SU-DHL-6 (cell line): ENCODE results near the gene FCAR.
"Not testable (repeated sequence)": the region's sequence is repeated elsewhere in the genome, so short reads cannot be mapped to it uniquely, and the experiment has no call there.

Experiments used
- H2AFZ ChIP-seq: fragments of 200-600 bp; sonication (generic); 2 replicates; pipeline ENCODE4 v1.6.1; 2014; ENCODE audit warnings: low read depth, mild to moderate bottlenecking, moderate library complexity, mixed read lengths, antibody characterized with exemption, low read length; ENCODE audit not compliant: severe bottlenecking
- H3F3A ChIP-seq: fragments of 200-600 bp; shearing (Covaris generic); 2 replicates; pipeline ENCODE4 v1.6.0; 2016; ENCODE audit warnings: antibody characterized with exemption, mild to moderate bottlenecking; ENCODE audit not compliant: insufficient read depth
- H3K27ac ChIP-seq: fragments of 200-600 bp; sonication (generic); 2 replicates; pipeline ENCODE4 v1.5.1; 2016; ENCODE audit warnings: low read depth, mild to moderate bottlenecking, low read length, moderate library complexity, mixed read lengths
- H3K27me3 ChIP-seq: fragments of 200-600 bp; sonication (generic), shearing (Covaris generic); 2 replicates; pipeline ENCODE4 v1.6.0; 2014; ENCODE audit warnings: mild to moderate bottlenecking, low read length
- H3K36me3 ChIP-seq: fragments of 200-600 bp; sonication (generic); 2 replicates; pipeline ENCODE4 v1.6.1; 2014; ENCODE audit warnings: mild to moderate bottlenecking, low read length, mixed read lengths
- H3K4me2 ChIP-seq: fragments of 300-600, 200-600 bp; shearing (Covaris generic), sonication (generic); 2 replicates; pipeline ENCODE4 v1.6.0; 2014; ENCODE audit warnings: low read length, low read depth, mild to moderate bottlenecking; ENCODE audit not compliant: poor library complexity, severe bottlenecking
- H3K4me3 ChIP-seq: fragments of 200-600 bp; sonication (generic); 2 replicates; pipeline ENCODE4 v1.5.1; 2014; ENCODE audit warnings: antibody characterized with exemption, low read length, mild to moderate bottlenecking, mixed read lengths; ENCODE audit not compliant: insufficient read depth, poor library complexity, severe bottlenecking
- H3K79me2 ChIP-seq: fragments of 200-600 bp; sonication (generic); 2 replicates; pipeline ENCODE4 v1.6.1; 2014; ENCODE audit warnings: mild to moderate bottlenecking, low read length, moderate library complexity; ENCODE audit not compliant: insufficient read depth
- H3K9ac ChIP-seq: fragments of 200-600 bp; sonication (generic); 2 replicates; pipeline ENCODE4 v1.7.0; 2014; ENCODE audit warnings: mild to moderate bottlenecking, low read length
- H3K9me2 ChIP-seq: fragments of 200-600 bp; sonication (generic); replicated peaks from 2 replicates; pipeline ENCODE4 v1.6.1; 2014; ENCODE audit warnings: low read length; ENCODE audit not compliant: insufficient read depth
- H3K9me3 ChIP-seq: fragments of 200-600 bp; sonication (generic); 2 replicates; pipeline ENCODE4 v1.6.1; 2014; ENCODE audit warnings: low read length, mixed read lengths; ENCODE audit not compliant: insufficient read depth
- H4K20me1 ChIP-seq: fragments of 200-600 bp; sonication (generic); 2 replicates; pipeline ENCODE4 v1.6.1; 2014; ENCODE audit warnings: low read depth, mild to moderate bottlenecking, antibody characterized with exemption, low read length, moderate library complexity, mixed read lengths
- EZH2phosphoT487 ChIP-seq: fragments of 200-600 bp; sonication (generic), shearing (Covaris generic); conservative IDR thresholded peaks from 2 replicates; pipeline ENCODE4 v1.6.1; 2018; ENCODE audit warnings: mild to moderate bottlenecking, antibody characterized with exemption, low read length, moderate library complexity, mixed read lengths
- TF ChIP-seq, protein P1 (sequence below): fragments of 200-600 bp; sonication (generic); IDR thresholded peaks from one replicate; pipeline ENCODE4 v1.5.1; 2017; ENCODE audit warnings: antibody characterized with exemption, mild to moderate bottlenecking, low read length, moderate library complexity; ENCODE audit not compliant: insufficient read depth, poor library complexity, severe bottlenecking

The FCAR gene

DNA sequence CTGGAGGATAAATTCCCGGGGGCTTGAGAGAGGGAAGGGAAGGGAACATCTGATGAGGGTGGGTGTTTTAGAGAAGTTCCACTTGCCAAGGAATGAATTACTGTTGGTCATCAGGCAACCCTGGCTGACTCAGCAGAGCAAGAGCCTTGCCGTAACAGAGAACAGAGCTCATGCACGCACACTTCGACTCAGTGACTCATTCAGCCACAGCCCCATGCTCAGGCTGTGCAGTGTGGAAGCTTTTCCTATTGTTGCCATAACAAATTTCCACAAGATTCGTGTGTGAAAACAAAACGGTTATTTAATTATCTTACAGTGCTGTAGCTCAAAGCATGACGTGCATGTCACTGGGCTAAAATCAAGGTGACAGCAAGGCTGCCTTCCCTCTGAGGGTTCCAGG is 14.6 kb upstream of the FCAR start:
- not testable (repeated sequence) for H3K4me3 ChIP-seq, H3K9ac ChIP-seq, H3K9me2 ChIP-seq, H3K36me3 ChIP-seq, H3K9me3 ChIP-seq, H3K27ac ChIP-seq, H4K20me1 ChIP-seq, H3K27me3 ChIP-seq, H3K79me2 ChIP-seq, H3K4me2 ChIP-seq, H3F3A ChIP-seq, H2AFZ ChIP-seq

DNA sequence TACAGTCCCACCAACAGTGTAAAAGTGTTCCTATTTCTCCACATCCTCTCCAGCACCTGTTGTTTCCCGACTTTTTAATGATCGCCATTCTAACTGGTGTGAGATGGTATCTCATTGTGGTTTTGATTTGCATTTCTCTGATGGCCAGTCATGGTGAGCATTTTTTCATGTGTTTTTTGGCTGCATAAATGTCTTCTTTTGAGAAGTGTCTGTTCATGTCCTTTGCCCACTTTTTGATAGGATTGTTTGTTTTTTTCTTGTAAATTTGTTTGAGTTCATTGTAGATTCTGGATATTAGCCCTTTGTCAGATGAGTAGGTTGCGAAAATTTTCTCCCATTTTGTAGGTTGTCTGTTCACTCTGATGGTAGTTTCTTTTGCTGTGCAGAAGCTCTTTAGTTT is 10.6 kb upstream of the FCAR start:
- not testable (repeated sequence) for H3K9me2 ChIP-seq, H3F3A ChIP-seq, H3K9me3 ChIP-seq, H3K36me3 ChIP-seq, H3K79me2 ChIP-seq, H3K9ac ChIP-seq, H3K4me2 ChIP-seq, H3K4me3 ChIP-seq, H4K20me1 ChIP-seq, H3K27me3 ChIP-seq, H3K27ac ChIP-seq, H2AFZ ChIP-seq

DNA sequence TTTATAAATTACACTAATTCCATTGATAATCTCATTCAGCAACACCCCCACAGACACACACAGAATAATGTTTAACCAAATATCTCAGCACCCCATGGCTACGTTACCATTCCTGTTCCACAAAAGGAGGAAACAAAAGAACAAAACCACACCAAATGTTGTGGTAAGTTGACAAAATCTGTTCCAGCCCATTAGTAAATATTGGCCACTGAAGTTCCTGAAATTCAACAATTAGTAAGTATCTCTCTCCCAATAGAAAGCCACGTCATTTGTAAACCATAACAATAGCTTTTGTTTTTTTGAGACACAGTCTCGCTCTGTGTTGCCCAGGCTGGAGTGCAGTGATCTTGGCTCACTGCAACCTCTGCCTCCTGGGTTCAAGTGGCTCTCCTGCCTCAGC is 2.3 kb upstream of the FCAR start:
- no peaks in the 10 kb centered on the region for H3K9me3 ChIP-seq
- H3K9me2 ChIP-seq: no peaks in the 10 kb centered on the region
- no peak overlapping the region for H3K4me3 ChIP-seq
- H3K27ac ChIP-seq: no peak overlapping the region
- H3K9ac ChIP-seq: no peak overlapping the region
- no peaks in the 10 kb centered on the region for H4K20me1 ChIP-seq
- no peak overlapping the region for H3K4me2 ChIP-seq
- H3K36me3 ChIP-seq: no peaks in the 10 kb centered on the region
- no peak overlapping the region for H2AFZ ChIP-seq
- H3K27me3 ChIP-seq: no peaks in the 10 kb centered on the region
- TF ChIP-seq, protein P1, sequence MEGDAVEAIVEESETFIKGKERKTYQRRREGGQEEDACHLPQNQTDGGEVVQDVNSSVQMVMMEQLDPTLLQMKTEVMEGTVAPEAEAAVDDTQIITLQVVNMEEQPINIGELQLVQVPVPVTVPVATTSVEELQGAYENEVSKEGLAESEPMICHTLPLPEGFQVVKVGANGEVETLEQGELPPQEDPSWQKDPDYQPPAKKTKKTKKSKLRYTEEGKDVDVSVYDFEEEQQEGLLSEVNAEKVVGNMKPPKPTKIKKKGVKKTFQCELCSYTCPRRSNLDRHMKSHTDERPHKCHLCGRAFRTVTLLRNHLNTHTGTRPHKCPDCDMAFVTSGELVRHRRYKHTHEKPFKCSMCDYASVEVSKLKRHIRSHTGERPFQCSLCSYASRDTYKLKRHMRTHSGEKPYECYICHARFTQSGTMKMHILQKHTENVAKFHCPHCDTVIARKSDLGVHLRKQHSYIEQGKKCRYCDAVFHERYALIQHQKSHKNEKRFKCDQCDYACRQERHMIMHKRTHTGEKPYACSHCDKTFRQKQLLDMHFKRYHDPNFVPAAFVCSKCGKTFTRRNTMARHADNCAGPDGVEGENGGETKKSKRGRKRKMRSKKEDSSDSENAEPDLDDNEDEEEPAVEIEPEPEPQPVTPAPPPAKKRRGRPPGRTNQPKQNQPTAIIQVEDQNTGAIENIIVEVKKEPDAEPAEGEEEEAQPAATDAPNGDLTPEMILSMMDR: no peak
- TF ChIP-seq EZH2phosphoT487: no peak
- no peaks in the 10 kb centered on the region for H3F3A ChIP-seq
- H3K79me2 ChIP-seq: no peaks in the 10 kb centered on the region

DNA sequence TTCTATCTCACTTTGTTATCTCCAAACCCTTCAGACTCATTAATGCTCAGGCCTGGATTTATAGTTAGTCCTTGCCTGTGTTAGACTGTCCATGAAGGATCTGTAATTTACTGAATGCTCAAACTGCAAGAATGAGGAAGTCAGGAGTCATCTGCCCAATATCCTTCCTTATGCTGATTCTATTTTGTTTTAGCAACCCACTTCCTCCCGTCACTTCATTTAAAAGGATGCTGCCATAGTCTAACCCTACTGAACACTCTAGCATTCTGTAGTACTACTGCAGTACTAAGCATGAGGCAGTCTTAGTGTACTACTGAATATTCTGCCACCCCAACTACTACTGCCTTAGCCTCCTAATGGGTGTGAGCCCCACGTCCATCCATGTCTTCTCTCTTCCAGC is 1.5 kb downstream of the FCAR start:
- TF ChIP-seq EZH2phosphoT487: no peak
- TF ChIP-seq, protein P1: no peak
- Histone ChIP-seq H3K4me3 (no peak overlapping the region), H2AFZ (no peak overlapping the region), H3K79me2 (no peaks in the 10 kb centered on the region), H3K9ac (no peak overlapping the region), H3K27me3 (no peaks in the 10 kb centered on the region), H3K4me2 (no peak overlapping the region), H3K9me3 (no peaks in the 10 kb centered on the region), H3K9me2 (no peaks in the 10 kb centered on the region), H3K36me3 (no peaks in the 10 kb centered on the region), H3K27ac (no peak overlapping the region), H3F3A (no peaks in the 10 kb centered on the region), H4K20me1 (no peaks in the 10 kb centered on the region)
